EH (cell line): Measurements from ENCODE around the gene RIC3.

ENCODE experiments used
- DNase-seq: peaks from one replicate; pipeline ENCODE4 v3.0.0-alpha.2; 2015; ENCODE audit warnings: low read depth

RIC3 gene

DNA sequence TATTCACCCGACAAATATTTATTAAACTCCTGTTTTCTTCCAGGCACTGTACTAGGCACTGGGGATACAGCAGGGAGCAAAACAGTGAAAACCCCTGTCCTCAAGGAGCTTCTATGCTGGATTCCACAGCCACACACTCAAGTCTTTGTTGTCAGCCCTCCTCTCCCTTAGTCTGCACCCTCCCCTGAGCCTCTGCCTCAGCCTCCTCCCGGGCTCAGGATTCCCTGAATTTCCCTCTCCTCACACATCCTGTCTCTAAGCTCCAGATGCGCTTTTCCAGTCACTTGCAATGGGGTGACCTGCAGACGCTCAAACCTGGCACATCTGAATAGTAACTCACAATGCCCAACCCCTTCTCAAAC is 101.3 kb downstream of the RIC3 start:
- DNase-seq, result no peak

DNA sequence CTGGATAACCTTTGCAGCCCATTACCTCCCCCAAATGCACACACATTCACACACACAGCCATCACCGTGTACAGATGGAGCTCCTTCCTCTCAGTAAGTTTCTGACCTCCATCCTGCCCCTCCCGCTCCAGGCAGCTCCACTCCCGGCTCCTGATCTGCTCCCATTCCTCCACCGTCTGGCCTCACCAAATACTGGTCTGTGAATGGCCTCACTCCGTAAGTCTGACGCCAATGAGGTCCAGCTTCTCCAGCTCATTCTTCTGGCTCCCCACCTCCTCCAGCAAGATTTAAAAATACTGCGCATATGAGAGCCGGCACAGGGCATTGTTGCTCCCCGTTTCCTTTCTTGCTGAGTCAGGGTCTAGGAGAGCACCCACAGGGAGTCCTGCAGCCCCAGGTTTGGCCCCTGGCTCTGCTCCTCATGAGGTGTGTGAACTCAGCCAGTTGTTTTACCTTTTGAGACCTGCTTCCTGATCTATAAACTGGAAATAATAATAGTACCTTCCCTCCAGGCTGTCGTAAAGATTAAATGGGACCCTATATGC is 101.8 kb downstream of the RIC3 start:
- no peak for DNase-seq

DNA sequence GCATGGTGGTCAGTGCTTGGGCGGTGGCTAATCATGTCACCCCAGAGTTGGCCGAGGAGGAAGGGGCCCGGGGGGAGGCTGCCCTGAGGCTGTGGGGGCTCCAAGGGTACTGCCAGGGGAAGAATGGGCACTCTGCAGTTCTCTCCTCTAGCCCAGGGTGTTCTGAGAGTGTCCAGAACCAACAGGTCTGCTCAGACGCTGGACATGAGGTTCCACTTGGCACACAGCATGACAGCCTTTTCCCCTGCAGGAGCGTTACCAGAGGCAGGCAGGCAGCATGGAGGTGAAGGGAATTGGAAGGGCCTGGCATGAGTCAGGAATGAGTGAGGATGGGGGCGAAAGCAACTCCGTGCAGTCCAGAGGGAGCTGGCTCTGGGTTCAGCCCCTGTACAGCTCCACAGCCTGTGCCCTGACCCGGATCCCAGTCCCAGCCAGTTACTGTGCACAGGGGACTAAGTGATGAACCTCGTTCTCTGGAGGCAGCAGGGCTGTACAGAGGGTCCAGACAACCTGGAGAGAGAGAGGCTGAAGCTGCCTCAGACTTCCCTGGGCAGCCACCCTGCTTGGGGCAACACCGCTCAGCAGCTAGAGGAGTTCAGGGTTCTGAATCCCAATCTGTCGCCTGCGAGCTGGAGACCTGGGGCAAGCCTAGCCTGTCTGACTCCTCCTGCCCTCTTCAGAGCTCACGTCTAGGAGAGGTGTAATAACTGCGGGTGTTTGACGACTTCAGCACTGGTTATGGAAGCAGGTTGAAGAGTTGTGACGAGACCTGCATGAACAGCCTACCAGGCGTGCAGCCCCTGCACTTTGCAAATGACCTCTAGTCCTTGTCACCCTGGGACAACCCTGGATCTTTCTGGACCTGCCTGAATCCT is 102.6 kb downstream of the RIC3 start:
- DNase-seq, result no peak

DNA sequence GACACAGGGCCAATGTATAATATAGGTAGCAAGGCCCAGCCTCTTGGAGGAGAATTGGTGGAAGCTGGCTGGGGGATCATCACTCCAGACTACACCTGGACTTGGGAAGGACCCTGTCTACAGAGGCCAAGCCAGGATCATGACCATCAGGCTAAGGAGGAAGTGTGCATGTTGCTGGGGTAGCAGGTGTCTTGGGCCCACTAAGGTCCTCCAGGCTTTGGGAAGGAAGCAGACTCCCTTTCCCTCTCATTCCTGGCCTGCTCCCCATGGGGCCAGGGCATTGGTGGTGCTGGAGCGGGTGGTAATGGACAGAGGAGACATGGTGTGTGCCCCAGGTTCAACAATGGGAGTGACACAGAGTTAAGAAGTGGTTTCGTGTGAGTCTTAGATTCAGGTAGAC is 103.8 kb downstream of the RIC3 start:
- DNase-seq, result no peak

DNA sequence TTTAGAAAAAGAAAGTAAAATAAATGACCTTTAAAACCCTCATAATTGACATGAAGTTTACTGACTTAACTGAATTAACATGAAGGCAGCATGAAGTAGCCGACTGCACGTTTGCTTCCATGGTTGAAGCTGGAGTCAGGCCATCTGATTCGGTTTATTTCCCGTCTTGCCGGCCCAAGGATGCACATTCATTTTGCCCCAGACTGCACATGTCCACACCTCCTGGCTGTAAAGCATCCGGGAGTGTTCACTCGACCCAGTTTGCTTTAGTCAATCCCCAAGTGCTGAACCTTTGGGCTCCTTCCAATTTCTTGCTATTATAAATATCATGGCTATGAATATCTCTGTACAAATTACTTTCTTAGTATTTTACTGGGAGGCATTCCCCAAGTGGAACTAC is 105.5 kb downstream of the RIC3 start:
- DNase-seq, result peak; percentile 25

DNA sequence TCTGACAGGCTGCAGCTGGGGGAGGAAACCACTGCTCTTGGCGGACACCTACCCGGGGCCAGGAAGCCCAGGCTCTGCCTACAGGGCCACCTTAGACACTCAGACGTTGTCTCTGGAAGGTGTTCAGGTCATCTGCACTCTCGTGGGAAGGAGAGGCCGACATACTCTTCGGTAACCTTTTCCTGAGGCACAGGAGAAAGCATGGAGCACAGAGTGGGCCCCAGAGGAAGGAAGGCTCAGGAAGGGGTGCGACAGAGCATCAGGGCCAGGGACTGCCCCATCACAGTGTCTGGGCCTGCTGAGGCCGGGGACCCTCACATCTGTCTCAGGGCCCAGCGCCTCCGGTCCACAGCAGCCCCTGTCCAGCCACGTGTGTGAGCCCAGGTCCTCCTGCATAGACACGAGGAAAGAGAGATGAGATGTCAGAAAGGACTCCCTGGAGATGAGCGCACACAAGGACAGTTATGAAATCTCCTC is 106.0 kb downstream of the RIC3 start:
- no peak for DNase-seq

DNA sequence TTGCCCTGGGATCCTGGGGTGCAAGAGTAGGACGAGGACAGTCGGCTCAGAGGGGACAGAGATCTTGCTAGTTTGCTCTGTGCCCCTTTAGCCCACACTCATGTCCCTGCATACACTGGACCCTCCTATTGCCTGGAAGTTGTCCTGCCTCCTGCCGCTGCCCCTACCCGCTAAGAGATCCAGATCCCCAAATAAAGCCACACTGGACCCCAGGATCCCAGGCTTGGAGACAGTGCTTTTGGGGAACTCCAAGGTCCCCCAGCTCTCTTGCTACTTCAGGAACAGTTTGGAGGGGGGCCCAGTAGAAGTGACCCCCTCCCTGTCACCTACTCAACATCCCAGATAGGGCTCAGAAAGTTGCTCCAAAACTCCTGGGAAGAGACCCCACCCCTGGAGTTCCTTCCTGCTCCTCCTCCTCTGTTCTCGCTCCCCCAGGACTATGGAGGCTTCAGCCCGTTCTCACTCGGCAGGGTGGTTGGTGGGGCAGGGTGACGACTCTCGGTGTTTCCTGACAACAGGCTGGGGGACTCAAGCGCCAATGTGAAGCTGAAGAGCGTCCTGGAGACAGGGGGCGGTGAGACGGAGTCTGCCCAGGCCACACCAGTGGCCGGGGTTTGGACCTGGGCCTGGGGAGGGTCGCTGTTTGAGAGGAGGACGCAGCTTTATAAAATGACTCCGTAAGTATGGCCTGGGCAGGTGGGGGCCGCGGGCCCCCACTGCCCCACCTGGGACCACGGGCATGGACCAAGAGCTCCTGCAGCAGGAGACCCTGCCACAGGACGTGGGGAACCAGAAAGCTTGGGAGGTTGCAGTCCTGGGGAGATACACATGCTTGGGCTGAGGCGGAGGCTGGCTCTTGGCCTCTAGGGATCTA is 107.0 kb downstream of the RIC3 start:
- no peak for DNase-seq

DNA sequence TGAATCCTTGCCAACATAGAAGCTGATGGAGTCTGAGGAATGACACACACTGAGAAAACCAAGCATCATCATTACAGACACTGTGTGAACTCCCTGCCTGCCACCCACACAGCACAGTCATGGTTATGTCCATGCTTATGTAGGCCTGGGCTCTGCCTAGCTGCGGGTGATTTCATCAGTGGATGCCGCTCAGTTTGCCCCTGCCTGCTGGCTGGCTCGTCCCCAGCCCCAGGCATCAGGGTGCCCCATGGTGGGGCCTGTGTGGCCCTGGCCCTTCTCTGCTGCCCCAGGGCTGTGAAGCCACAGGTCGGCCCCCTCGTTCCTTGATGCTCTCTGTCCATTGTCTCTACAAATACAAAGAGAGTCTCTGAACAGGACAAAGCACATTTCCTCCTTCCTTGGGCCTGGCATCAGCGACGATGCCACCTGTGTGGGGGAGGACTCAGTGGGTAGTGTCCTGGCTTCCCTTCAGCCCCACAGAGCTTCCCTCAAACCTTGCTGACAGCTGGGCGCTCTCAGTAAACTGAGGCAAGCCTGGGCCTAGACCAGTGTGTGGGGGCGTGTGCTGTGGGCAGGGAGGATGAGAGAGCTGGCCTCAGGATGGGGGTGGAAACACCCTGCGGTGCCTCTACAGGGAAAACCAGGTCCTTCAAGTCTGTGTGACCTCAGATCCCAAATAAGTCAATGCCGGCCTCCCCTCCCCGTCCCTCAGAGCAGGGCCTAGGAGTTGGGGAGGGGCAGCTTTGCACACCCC is 107.8 kb downstream of the RIC3 start:
- DNase-seq, result peak; percentile 54

DNA sequence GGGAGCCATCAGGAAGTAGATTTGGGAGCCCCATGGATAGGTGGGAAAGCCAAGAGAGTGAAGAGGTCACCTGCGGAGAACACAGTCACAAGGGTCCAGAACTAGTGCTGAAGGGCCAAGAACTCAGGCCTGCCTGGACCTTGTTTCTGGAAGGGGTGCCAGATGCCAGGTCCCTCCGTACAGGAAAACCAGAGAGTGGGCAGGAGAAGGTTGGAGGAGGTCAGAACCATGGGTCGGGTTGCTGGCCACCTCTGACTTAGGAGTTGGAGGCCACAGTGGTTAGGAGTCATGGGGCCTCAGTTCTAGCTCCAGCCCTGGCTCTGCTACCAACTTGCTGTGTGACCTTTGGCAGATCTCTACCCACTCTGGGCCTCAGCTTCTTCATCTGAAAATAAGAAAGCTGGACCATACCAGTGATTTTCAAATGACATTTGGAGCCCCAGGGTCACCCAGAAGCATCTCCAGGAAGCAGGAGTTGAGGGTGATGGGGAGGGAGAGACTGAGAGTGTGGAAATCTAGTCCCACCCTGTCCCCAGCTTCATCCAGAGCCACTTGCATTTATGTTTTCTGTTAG is 108.6 kb downstream of the RIC3 start:
- DNase-seq, result no peak

DNA sequence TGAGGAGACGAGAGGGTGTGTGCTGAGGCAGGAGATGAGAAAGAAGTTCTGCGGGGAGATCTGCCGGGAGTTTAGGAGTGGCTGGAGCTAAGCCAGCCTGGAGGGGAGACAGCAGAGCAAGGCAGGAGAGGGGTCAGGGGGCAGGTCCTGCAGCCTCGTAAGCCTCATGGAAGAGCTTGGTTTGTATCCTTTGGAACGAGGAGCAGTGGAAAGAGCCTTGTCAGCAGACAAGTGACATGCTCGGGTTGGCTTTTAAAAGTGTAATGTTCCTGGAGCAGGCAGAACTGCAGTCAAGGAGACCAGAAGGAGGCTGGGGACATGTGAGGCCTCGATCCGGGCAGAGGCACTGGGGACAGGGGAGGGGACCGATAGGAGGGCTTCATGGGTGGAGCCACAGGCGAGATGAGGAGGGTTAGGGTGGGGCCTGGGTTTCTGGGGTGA is 109.2 kb downstream of the RIC3 start:
- no peak for DNase-seq

DNA sequence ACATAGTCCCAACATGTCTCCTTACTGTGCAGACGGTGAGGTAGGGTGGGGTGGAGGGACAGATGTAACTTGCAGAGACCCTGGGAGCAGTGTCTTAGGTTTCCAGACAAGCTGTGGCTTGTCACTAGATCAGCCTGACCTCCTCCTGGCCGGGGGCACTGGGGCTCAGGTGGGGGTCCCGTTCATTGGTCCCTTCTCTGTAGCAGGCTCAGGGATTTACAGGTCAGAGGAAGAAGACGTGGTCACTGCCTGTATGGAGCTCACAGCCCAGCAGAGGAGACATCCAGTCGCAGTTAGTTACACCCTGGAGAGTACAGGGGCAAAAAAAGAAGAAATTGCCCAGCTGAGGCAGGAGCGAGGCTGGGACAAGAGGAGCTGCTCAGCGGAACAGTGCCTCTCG is 109.8 kb downstream of the RIC3 start:
- DNase-seq, result no peak

DNA sequence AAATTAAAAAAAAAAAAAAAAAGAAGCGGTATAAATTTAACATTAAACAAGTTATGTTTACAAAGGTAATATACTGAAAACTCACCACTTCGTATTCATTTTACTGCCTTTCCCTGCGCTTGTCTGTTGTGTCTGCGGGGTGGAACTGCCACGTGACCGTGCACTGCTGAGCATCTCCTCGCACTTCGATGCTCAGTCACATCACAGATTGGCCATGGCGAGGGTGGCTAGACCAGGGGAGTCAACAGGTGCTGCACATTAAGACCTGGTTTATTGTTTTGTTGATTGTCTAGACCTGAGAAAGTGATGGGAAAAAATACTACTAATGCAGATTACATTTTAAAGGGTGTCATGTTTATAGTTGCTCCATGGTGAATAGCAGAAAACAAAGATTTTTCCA is 110.6 kb downstream of the RIC3 start:
- no peak for DNase-seq

DNA sequence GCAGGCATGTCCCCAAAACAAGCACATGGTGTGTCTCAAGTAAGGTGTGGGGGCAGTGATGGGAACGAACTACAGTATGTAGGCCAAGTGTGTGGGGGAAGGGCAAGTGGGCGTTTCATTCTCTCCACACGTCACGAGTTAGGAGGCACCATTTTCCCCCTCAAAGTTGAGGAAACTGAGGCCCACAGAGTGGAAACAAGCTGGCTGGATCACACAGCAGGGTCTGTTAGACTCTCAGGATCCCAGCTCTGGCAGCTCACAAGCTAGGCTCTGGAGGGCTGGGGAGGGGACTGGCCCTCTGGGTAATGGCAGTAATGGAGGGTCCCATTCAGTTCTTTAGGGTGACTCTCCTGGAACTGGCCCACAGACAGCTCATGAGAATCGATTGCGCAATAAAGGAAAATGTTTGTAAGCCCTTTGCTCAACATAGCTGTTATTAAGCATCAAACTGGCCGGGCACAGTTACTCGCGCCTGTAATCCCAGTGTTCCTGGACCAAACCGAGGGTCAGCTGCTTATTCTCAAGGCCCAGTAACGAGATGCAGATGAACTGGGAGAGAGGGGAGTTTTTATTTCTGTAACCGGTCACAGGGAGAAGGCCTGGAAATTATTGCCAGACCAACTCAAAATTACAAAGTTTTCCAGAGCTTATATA is 111.9 kb downstream of the RIC3 start:
- peak; percentile 63 for DNase-seq
